Fibroblast of lung (primary cell): ENCODE measurements around the gene MOGAT3.

Source experiments
- CTCF ChIP-seq, 2 donors: IDR thresholded peaks in 1 of 2; conservative IDR thresholded peaks in 1 of 2; 1 replicate in 1 of 2; 2 replicates in 1 of 2; pipeline ENCODE4 v1.5.1; 2011 to 2012; ENCODE audit warnings: low read length in 2 of 2, control low read depth in 1 of 2, inconsistent platforms in 1 of 2, low read depth in 1 of 2, mild to moderate bottlenecking in 1 of 2
- EZH2 ChIP-seq: IDR thresholded peaks from 2 replicates; pipeline ENCODE4 v1.5.1; 2012; ENCODE audit warnings: low read length, control low read depth, mild to moderate bottlenecking; ENCODE audit errors: missing control alignments

- TF ChIP-seq CTCF (conservative IDR thresholded peaks at IDR 0.05 in 1 of 2, IDR thresholded peaks at IDR 0.05 in 1 of 2; ENCODE audit: low read depth in 1 of 2, low read length in 2 of 2) (no peak), EZH2 (no peak)
Observed at GRCh38 chr7:101243646-101244374, 43.0 kb upstream of the MOGAT3 start.
